ENCODE measurements around the gene IWS1. TPM values are rescaled to one million over a fixed set of nuclear protein-coding genes. Genes with fewer than 3 reads are reported as not detected.

IWS1 gene
- total RNA-seq, 2 donors from 2014 or later = 42.9 to 60.5 TPM

DNA sequence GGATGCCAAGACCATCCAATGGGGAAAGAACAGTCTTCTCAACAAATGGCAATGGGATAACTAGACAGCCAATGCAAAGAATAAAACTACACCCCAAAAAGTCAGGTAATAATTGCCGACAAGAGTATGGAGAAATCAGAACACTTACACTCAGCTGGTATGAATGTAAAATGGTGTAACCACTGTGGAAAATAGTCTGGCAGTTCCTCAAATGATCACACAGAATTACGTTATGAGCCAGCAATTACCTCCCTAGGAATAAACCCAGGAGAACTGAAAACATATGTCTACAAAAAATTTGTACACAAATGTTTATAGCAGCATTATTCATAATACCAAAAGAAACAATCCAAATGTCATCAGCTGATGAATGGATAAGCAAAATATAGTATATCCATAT lies 8.8 kb downstream of the IWS1 start:
- ATAC-seq = no peak
- H3K36me3 Mint-ChIP-seq = peaks cover 12 to 24% of the 10 kb centered on the region in 2 donors
- no peaks in the 10 kb centered on the region for H3K9me3 Mint-ChIP-seq
- H3K27ac Mint-ChIP-seq = peak overlapping the region in 1 of 2 donors; percentile 20
- DNase-seq (ENCODE audit: low spot score in 2 of 2) = no peak

DNA sequence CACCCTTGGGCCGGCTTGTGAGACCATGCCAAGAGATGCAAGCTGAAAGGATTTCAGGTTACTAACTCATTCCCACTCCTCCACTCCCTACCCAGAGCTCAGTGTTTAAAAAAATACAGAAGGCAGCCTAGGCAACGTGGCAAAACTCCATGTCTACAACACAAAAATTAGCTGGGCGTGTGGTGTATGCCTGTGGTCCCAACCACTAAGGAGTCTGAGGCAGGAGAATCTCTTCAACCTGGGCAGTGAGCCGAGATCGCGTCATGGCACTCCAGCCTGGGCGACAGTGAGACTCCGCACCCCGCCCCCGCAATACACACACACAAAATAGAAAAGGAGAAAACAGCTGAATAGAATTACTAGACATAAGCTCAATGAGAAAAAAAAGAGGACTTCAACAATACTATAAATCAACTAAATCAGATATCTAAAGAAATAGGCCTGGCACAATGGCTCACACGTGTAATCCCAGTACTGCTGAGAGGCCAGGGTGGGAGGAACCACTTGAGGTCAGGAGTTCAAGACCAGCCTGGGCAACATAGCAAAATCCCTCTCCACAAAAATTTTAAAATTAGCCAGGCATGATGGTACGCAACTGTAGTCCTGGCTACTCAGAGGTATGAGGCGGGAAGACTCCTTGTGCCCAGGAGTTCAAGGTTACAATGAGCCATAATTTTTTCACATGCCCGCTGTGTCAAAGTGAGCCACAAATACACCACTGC lies 10.1 kb downstream of the IWS1 start:
- no peaks in the 10 kb centered on the region for H3K9me3 Mint-ChIP-seq
- DNase-seq (ENCODE audit: low spot score in 2 of 2) (no peak), ATAC-seq (no peak)
- H3K27ac Mint-ChIP-seq = no peak overlapping the region
- peaks cover 8 to 18% of the 10 kb centered on the region in 2 donors for H3K36me3 Mint-ChIP-seq

DNA sequence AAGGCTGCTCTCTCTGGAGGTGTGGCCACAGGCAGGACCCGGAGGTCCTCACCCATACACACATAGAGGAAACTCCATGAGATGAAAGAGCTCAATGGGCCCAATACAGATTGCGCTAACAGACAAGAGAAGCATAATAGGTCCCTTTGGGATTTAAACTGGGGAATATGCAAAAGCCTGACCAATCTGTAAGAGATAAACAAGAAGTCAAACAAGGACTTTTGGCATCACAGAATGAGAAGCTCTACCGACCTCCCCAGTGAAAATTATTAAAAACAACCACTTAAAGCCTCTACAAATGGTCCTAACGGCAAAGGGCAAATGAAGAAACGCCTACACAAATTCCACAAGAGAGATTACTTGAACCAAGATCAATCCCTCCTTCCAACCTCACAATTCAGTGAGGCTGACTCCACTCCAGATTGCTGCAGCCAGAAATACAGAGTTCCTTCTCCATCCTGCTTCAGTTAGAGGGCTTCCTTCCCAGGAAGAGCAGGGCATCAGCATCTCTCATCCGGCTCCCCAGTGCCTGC lies 10.8 kb downstream of the IWS1 start:
- peak overlapping the region in 1 of 2 donors; percentile 58 for H3K27ac Mint-ChIP-seq
- H3K36me3 Mint-ChIP-seq = peaks cover 8 to 23% of the 10 kb centered on the region in 2 donors

DNA sequence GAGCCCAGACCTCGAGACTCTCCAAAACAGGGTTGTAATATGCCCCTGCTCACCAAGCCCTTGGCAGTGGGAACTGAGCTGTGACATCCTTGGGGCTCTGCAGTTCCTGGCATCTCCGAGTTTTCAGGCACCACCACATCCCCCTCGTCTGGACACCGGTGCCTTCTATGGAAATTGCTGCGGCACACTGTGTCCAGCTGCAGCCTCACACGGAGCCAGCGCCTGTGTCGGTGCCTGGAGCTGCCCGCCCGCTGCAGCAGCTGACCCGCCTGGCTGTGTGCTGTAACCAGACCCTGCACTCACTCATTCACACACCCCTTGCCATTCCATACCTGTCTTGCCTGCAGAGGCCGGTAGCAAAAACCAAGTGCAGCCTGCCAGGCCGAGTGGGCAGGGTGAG lies 11.8 kb downstream of the IWS1 start:
- Mint-ChIP-seq H3K9me3 (no peaks in the 10 kb centered on the region), H3K36me3 (peaks cover 8 to 25% of the 10 kb centered on the region in 2 donors), H3K27ac (peak overlapping the region in 1 of 2 donors; percentile 56)
- ATAC-seq = no peak
- DNase-seq (ENCODE audit: low spot score in 2 of 2) = no peak

More for the DNA sequence above, 10.8 kb downstream of the IWS1 start:
- DNase-seq (ENCODE audit: low spot score in 2 of 2) (no peak), ATAC-seq (no peak)
- H3K9me3 Mint-ChIP-seq = no peaks in the 10 kb centered on the region

DNA sequence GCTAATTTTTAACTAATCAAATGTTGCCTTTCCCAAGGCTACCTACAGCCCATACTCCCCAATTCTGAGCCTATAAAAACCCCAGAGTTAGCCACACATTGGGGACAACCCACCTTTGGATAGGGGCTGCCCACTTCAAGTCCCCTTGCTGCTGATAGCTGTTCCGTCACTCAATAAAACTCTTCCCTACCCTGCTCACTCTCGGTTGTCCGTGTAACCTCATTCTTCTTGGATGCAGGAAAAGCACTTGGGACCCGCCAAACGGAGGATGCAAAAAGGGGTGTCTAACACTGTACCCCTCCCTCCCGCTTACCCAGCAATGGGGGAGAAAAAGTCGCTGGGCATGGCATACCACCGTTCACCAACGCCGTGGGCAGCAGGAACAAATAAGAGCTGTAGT lies 12.2 kb downstream of the IWS1 start:
- DNase-seq (ENCODE audit: low spot score in 2 of 2) (no peak), ATAC-seq (no peak)
- H3K9me3 Mint-ChIP-seq = no peaks in the 10 kb centered on the region
- H3K36me3 Mint-ChIP-seq = peaks cover 8 to 25% of the 10 kb centered on the region in 2 donors
- no peak overlapping the region for H3K27ac Mint-ChIP-seq

DNA sequence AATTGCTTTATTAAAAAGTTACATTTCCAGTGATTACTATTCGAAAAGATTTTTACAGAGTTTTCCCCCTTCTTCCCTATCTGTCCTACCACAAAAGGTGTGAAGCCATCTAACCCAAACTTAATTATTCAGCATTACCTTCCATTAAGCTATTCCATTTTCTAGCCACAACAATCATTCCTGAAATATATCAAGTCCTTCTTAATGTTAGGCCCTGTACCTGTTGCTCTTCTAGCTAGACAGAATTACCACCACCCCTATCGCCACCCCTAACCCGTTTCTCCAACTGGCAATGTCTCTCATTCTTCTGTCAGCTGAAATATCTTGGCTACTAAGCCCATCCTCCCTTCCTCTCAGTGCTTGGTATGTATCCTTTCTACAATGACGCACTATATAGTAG lies 13.9 kb downstream of the IWS1 start:
- H3K36me3 Mint-ChIP-seq = peaks cover 8 to 25% of the 10 kb centered on the region in 2 donors
- DNase-seq (ENCODE audit: low spot score in 2 of 2) (no peak), ATAC-seq (no peak)
- no peaks in the 10 kb centered on the region for H3K9me3 Mint-ChIP-seq
- peak overlapping the region in 1 of 2 donors; percentile 11 for H3K27ac Mint-ChIP-seq

DNA sequence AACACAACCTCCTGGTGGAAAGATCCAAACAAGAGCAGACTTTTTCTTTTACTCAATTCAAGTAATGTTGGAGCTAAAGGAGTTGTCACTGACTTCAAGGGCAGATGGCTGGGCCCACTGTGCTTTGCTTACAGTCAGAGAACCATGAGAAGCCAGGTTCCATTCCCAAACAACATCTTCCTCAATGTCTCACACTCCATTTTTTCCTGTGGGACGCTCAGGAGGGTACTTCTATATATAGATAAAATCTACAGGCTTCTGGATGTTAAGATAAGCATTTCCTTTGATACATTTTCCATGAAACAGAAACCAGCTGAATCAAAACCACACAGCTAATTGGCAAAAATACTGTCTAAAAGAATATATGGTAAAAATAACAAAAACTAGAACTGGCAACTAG lies 14.4 kb downstream of the IWS1 start:
- H3K36me3 Mint-ChIP-seq = peaks cover 8 to 25% of the 10 kb centered on the region in 2 donors
- no peaks in the 10 kb centered on the region for H3K9me3 Mint-ChIP-seq
- H3K27ac Mint-ChIP-seq = peak overlapping the region in 1 of 2 donors; percentile 25
- no peak for DNase-seq (ENCODE audit: low spot score in 2 of 2)
- ATAC-seq = no peak

DNA sequence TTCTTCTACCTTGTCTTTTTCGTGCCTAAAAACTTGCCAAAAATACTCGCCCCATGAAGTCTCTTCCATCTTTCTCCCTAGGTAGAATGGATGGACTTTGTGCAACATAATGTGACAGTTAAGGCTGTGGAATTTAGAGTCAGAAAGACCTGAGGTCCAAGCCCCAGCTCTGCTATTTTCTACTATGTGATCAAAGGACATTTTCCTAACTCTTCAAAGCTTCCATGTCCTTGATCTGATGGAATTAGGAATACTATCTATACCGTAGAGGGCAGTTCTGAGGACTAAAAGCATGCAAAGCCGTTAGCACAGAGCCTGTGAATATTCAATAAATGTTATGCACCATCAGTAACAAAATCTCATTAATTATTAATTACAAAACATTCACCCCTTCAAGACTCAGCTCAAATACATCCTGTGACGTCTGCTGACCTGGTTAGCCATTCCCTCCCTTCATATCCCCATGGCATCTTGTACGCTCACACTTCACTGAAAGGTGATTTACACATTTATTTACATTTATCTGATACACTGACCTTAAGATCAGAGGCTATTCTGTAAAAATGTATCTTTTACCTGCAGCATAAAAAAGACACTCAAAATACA lies 15.1 kb downstream of the IWS1 start:
- H3K9me3 Mint-ChIP-seq = no peaks in the 10 kb centered on the region

DNA sequence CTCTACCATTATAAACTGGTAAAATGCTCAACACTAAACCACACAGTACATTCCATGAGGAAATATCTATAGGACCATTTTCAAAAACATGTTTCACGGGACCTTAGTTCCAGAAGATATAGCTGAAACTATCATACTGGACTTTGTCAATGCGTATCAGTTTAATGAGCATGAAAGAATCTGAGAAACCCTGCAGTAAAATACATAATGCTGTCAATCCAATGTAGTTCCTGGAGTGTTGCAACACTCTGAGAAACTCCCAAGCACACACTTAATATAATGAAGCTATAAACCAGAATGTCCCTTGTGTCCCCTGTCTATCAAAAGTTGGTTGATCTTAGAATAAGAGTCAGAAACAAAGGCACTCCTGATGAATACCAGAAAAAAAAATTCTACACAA lies 16.2 kb downstream of the IWS1 start:
- no peaks in the 10 kb centered on the region for H3K9me3 Mint-ChIP-seq

More for the DNA sequence above, 15.1 kb downstream of the IWS1 start:
- Mint-ChIP-seq H3K27ac (no peak overlapping the region), H3K36me3 (peaks cover 8 to 25% of the 10 kb centered on the region in 2 donors)
- ATAC-seq = no peak
- DNase-seq (ENCODE audit: low spot score in 2 of 2) = no peak

DNA sequence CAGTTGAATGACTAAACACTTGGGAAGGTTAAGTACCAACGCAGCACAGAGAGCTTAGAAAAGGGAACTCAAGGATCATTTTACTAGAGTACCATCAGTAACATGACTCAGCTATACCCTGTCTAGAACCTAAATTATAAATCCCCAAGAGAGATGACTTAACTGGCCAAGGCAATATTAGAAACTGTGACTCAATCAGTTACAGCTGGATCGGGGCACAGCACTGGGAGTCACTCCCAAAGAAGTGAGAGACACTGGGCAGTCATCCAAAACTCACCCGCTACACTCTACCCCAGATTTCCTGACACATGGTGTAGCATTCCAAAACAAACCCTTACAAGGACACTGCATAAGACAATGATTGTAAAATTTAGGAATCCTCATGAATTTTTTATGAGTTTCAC lies 17.7 kb downstream of the IWS1 start:
- Mint-ChIP-seq H3K27ac (peak overlapping the region in 1 of 2 donors; percentile 22), H3K36me3 (peaks cover 9 to 12% of the 10 kb centered on the region in 2 donors), H3K9me3 (no peaks in the 10 kb centered on the region)

More for the DNA sequence above, 16.2 kb downstream of the IWS1 start:
- DNase-seq (ENCODE audit: low spot score in 2 of 2) (no peak), ATAC-seq (no peak)
- Mint-ChIP-seq H3K36me3 (peaks cover 8 to 15% of the 10 kb centered on the region in 2 donors), H3K27ac (no peak overlapping the region)

DNA sequence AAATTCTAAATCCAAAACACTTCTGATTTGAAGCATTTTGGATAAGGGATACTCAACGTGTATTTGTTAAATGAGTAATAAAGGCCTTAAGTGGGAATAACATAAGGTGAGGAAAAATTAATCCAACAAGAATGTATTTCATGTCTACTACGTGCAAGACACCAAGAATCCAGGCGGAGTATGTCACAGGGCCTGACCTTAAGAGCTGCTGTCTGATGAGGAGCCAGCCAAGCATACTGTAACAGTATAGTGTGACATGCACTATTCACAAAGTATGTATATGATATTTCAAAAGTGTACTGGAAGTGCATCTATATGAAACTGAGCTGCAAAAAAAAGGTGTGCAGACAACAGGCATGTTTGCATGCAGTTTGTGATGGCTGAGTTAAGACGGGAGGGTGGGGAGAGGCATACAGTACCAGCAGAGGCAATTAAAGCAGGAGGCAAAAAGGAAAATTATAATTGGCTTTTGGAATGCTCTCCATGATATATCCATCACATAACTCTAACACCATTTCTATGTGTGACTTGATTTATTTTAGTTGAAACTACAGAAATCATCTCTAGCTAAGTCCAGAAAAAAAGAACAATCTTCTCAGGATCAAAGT lies 18.2 kb downstream of the IWS1 start:
- no peaks in the 10 kb centered on the region for H3K9me3 Mint-ChIP-seq
- peak overlapping the region in 1 of 2 donors; percentile 22 for H3K27ac Mint-ChIP-seq
- H3K36me3 Mint-ChIP-seq = peaks cover 12 to 15% of the 10 kb centered on the region in 2 donors
- DNase-seq (ENCODE audit: low spot score in 2 of 2) = no peak
- ATAC-seq = no peak

More for the DNA sequence above, 17.7 kb downstream of the IWS1 start:
- DNase-seq (ENCODE audit: low spot score in 2 of 2) = no peak
- peak in 1 of 2 donors; percentile 61 for ATAC-seq

DNA sequence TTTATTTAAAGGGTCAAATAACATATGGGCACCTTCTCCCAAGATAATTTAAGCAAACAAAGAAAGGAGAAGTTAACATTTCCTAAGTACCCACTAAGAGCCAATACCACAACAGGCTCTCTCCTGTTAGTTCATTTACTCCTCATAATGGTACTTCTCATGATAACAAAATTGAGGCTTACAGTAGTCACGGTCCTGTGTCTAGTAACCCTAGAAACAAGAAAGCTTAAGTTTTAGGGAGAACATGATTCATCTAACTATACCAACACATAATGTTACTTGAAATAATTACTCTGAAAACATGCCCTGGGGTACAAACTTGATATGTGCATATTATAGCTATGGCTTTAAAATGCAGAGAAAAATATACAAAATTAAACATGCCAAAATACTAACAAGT lies 19.8 kb downstream of the IWS1 start:
- ATAC-seq = peak in 1 of 2 donors; percentile 50
- peaks cover 19 to 27% of the 10 kb centered on the region in 2 donors for H3K36me3 Mint-ChIP-seq

DNA sequence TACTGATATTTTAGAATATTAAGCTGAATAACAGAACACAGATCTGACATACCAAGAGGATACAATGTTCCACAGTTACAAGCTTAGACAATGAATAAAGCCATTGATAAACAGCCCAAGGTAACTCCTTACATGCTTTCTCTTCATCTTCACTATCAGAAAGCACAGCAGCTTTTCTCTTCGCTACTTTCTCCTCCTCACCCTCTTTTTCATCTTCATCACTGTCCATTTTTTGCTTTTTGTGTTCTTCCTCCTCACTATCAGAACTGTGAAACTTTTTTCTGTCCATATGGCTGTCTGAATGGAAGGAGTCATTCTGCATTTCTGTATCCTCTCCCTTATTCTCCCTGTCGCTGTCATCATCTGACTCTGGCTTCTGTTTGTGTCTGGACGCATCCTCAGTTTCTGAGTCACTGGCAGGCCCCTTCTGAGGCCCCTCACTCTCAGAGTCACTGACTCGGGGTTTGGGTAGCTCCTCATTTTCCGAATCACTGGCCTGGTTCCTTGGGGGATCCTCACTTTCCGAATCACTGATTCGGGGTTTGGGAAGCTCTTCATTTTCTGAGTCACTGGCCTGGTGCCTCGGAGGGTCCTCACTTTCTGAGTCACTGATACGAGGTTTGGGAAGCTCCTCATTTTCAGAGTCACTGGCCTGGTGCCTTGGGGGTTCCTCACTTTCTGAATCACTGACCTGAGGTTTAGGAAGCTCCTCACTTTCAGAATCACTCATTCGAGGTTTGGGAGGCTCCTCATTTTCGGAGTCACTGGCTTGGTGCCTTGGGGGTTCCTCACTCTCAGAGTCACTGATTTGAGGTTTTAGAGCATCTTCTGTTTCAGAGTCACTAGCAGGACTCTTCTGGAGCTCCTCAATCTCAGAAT lies 21.5 kb downstream of the IWS1 start:
- peak overlapping the region; percentile 12 to 73 for H3K27ac Mint-ChIP-seq
- ATAC-seq = peak; percentile 38 to 71
- peaks cover 20 to 25% of the 10 kb centered on the region in 2 donors for H3K36me3 Mint-ChIP-seq
- DNase-seq (ENCODE audit: low spot score in 2 of 2) = no peak
- no peaks in the 10 kb centered on the region for H3K9me3 Mint-ChIP-seq

More for the DNA sequence above, 19.8 kb downstream of the IWS1 start:
- Mint-ChIP-seq H3K9me3 (no peaks in the 10 kb centered on the region), H3K27ac (no peak overlapping the region)
- no peak for DNase-seq (ENCODE audit: low spot score in 2 of 2)

DNA sequence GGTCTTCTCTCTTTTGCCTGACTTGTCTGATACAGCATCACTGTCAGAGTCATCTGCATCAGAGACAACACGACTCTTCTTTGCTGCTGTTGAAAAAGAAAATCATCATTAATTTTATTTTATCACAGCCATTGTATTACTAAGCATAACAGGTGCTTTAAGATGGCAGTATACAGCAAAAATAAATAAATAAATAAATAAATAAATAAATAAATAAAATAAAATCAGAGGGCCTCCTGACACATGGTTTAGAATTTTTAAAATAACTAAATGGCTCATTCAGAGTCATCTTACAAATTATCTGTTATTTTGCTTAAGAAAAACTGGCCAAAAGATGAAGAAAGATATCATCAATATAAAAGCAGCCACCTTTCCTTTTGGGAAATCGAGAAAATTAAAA lies 22.8 kb downstream of the IWS1 start:
- H3K27ac Mint-ChIP-seq = peak overlapping the region in 1 of 2 donors; percentile 41
- peaks cover 20 to 25% of the 10 kb centered on the region in 2 donors for H3K36me3 Mint-ChIP-seq
- ATAC-seq (no peak), DNase-seq (ENCODE audit: low spot score in 2 of 2) (no peak)
- H3K9me3 Mint-ChIP-seq = no peaks in the 10 kb centered on the region

DNA sequence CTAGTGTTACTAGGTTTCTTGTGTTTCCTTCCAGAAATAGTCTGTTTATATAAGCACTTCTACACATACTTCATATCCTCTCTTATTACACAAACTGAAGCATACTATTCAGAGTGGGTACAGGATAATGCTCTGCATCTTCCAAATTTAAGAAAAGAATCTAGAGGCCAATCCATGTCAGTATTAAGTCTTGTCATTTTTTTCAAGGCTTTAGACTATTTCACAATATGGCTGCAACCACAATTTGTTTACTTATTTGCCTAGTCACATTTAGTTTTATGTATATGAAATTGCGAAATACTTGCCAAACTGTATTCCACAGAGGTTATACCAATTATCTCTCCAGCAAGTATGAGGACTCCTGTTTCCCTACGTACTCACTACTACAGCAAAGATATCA lies 27.9 kb downstream of the IWS1 start:
- DNase-seq (ENCODE audit: low spot score in 2 of 2) (no peak), ATAC-seq (no peak)
- Mint-ChIP-seq H3K36me3 (peaks cover 14 to 18% of the 10 kb centered on the region in 2 donors), H3K27ac (peak overlapping the region; percentile 11 to 61), H3K9me3 (no peaks in the 10 kb centered on the region)

DNA sequence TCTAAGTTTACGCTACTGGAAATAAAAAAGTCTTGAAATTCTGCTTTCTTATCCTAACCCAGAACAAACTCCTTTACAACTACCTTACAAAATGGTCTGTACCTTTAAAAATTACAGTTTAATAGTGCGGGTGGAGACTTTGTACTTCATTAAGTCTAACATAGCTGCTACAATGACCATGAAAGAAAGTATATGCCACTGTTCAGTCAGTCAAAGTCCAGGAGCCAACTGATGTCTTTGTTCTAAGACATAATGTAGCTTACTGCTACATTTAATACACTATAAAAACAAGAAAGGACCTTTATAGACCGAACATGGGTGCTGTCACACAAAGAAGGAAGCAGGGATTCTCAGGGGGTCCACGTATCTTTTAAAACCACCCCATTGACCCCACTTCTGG lies 36.0 kb downstream of the IWS1 start:
- no peak for DNase-seq (ENCODE audit: low spot score in 2 of 2)
- Mint-ChIP-seq H3K27ac (no peak overlapping the region), H3K36me3 (peaks cover 17 to 18% of the 10 kb centered on the region in 2 donors), H3K9me3 (no peaks in the 10 kb centered on the region)
- no peak for ATAC-seq

Measured in activated naive CD4-positive, alpha-beta T cell treated with anti-CD3 and anti-CD28 coated beads, Interleukin-2, amount 50 U/mL, for 72 hours (primary cell).